IMR-90 (cell line): ENCODE measurements around the gene GRB10. TPM values are rescaled to one million over a fixed set of nuclear protein-coding genes. Genes with fewer than 3 reads are reported as not detected.

Experiments
- ATAC-seq: fragments of 200-7000 bp; cut with Tn5 transposase; 2 replicates; pipeline ENCODE4 v1.9.1; 2020; ENCODE audit warnings: low read depth, mild to moderate bottlenecking, moderate library complexity
- BruUV-seq: library from RNA; stranded (reverse); fragments of 400-500 nt; replicated peaks from 2 replicates; lab custom pipeline; 2021; lab: Mats Ljungman, UMichigan
- CTCF ChIA-PET: fragments of 300-600 bp; formaldehyde crosslinking; extraction: SDS; loops from one replicate; lab custom pipeline; 2021; ENCODE audit warnings: antibody characterized with exemption; lab: Yijun Ruan, JAX
- POLR2A ChIA-PET: fragments of 300-600 bp; sonication (Branson Sonifier 250); formaldehyde crosslinking; loops from one replicate; lab custom pipeline; 2022; ENCODE audit warnings: antibody characterized with exemption; ENCODE audit not compliant: unreplicated experiment; lab: Charles Lee
- DNase-seq: peaks from one replicate; pipeline ENCODE4 v3.0.0; 2013
- H2AFZ ChIP-seq: replicated peaks from 2 replicates; pipeline ENCODE3; 2013; ENCODE audit warnings: low read length, mild to moderate bottlenecking; ENCODE audit not compliant: poor library complexity
- H2AK5ac ChIP-seq: 2 replicates; pipeline ENCODE4 v1.6.1; 2013; ENCODE audit warnings: low read depth, low read length, inconsistent platforms
- H2AK9ac ChIP-seq: replicated peaks from 2 replicates; pipeline ENCODE3; 2013; ENCODE audit warnings: mild to moderate bottlenecking, low read depth, low read length, moderate library complexity; ENCODE audit not compliant: poor library complexity
- H2BK120ac ChIP-seq: 2 replicates; pipeline ENCODE4 v1.6.1; 2013; ENCODE audit warnings: low read depth, low read length, inconsistent platforms
- H2BK15ac ChIP-seq: 3 replicates; pipeline ENCODE4 v1.6.1; 2013; ENCODE audit warnings: low read depth, low read length, inconsistent platforms
- H2BK20ac ChIP-seq: 2 replicates; pipeline ENCODE4 v1.6.1; 2013; ENCODE audit warnings: low read depth, mild to moderate bottlenecking, inconsistent platforms, low read length, moderate library complexity
- H2BK5ac ChIP-seq: 2 replicates; pipeline ENCODE4 v1.6.1; 2013; ENCODE audit warnings: mild to moderate bottlenecking, low read depth, low read length, inconsistent platforms; ENCODE audit not compliant: poor library complexity, severe bottlenecking
- H3K14ac ChIP-seq: replicated peaks from 2 replicates; pipeline ENCODE4 v1.6.1; 2013; ENCODE audit warnings: low read depth, low read length, inconsistent platforms
- H3K18ac ChIP-seq: 2 replicates; pipeline ENCODE4 v1.6.1; 2013; ENCODE audit warnings: low read depth, low read length, control low read depth
- H3K23ac ChIP-seq: 2 replicates; pipeline ENCODE4 v1.6.1; 2013; ENCODE audit warnings: low read depth, low read length, inconsistent platforms
- H3K27ac ChIP-seq: 2 replicates; pipeline ENCODE4 v1.5.1; 2013; ENCODE audit warnings: mild to moderate bottlenecking, control low read depth, low read length; ENCODE audit not compliant: insufficient read depth
- H3K27me3 ChIP-seq: 2 replicates; pipeline ENCODE4 v1.6.1; 2013; ENCODE audit warnings: low read length; ENCODE audit not compliant: control insufficient read depth, insufficient read depth
- H3K36me3 ChIP-seq: 2 replicates; pipeline ENCODE4 v1.6.1; 2013; ENCODE audit warnings: low read length, mixed read lengths; ENCODE audit not compliant: control insufficient read depth, insufficient read depth
- H3K4ac ChIP-seq: 2 replicates; pipeline ENCODE4 v1.6.1; 2013; ENCODE audit warnings: low read depth, low read length, inconsistent platforms
- H3K4me1 ChIP-seq: 2 replicates; pipeline ENCODE4 v1.6.1; 2013; ENCODE audit warnings: low read length, mixed read lengths; ENCODE audit not compliant: control insufficient read depth, insufficient read depth
- H3K4me2 ChIP-seq: 2 replicates; pipeline ENCODE4 v1.6.1; 2013; ENCODE audit warnings: low read depth, mild to moderate bottlenecking, control low read depth, low read length, moderate library complexity
- H3K4me3 ChIP-seq: 2 replicates; pipeline ENCODE4 v1.5.1; 2013; ENCODE audit warnings: low read depth, mild to moderate bottlenecking, control low read depth, low read length, moderate library complexity; ENCODE audit not compliant: insufficient read depth
- H3K56ac ChIP-seq: 2 replicates; pipeline ENCODE4 v1.6.1; 2013; ENCODE audit warnings: low read length, inconsistent platforms; ENCODE audit not compliant: insufficient read depth; ENCODE audit errors: extremely low read depth
- H3K79me1 ChIP-seq, 2 experiments: 2 replicates each; pipeline ENCODE4 v1.6.1; 2013; ENCODE audit warnings: low read length in 2 of 2, inconsistent platforms in 1 of 2, low read depth in 1 of 2
- H3K9ac ChIP-seq: 2 replicates; pipeline ENCODE4 v1.6.1; 2013; ENCODE audit warnings: low read depth, low read length, control low read depth
- H3K9me1 ChIP-seq: 2 replicates; pipeline ENCODE4 v1.6.1; 2013; ENCODE audit warnings: low read length, inconsistent platforms; ENCODE audit not compliant: insufficient read depth
- H3K9me3 ChIP-seq: 2 replicates; pipeline ENCODE4 v1.6.1; 2013; ENCODE audit warnings: low read length; ENCODE audit not compliant: control insufficient read depth, insufficient read depth
- H4K20me1 ChIP-seq: 2 replicates; pipeline ENCODE4 v1.6.1; 2013; ENCODE audit warnings: low read length, inconsistent platforms; ENCODE audit not compliant: insufficient read depth
- H4K5ac ChIP-seq: 2 replicates; pipeline ENCODE4 v1.6.1; 2013; ENCODE audit warnings: mild to moderate bottlenecking, low read depth, low read length, control low read depth
- H4K8ac ChIP-seq, 2 experiments: 2 replicates each; pipeline ENCODE4 v1.6.1; 2013; ENCODE audit warnings: low read depth in 2 of 2, low read length in 2 of 2, control low read depth in 1 of 2, inconsistent platforms in 1 of 2
- H4K91ac ChIP-seq: 2 replicates; pipeline ENCODE4 v1.6.1; 2013; ENCODE audit warnings: low read depth, low read length, inconsistent platforms; ENCODE audit not compliant: insufficient read depth
- BHLHE40 ChIP-seq: fragments of 150-350 bp; IDR thresholded peaks from 2 replicates; pipeline ENCODE4 v1.6.1; 2016; ENCODE audit warnings: mild to moderate bottlenecking, low read depth, low read length
- CEBPB ChIP-seq: IDR thresholded peaks from 2 replicates; pipeline ENCODE4 v1.6.1; 2012; ENCODE audit warnings: low read depth, low read length, improper control_type of control experiment
- CHD1 ChIP-seq: IDR thresholded peaks from 2 replicates; pipeline ENCODE4 v1.6.1; 2012; ENCODE audit warnings: low read depth, low read length, improper control_type of control experiment
- CTCF ChIP-seq: conservative IDR thresholded peaks from 2 replicates; pipeline ENCODE4 v1.5.1; 2012; ENCODE audit warnings: mild to moderate bottlenecking, low read depth, low read length, improper control_type of control experiment
- FOS ChIP-seq: fragments of 150-350 bp; IDR thresholded peaks from 2 replicates; pipeline ENCODE4 v1.6.1; 2016; ENCODE audit warnings: low read depth, low read length
- MAFK ChIP-seq: IDR thresholded peaks from 2 replicates; pipeline ENCODE4 v1.6.1; 2012; ENCODE audit warnings: low read depth, low read length, improper control_type of control experiment
- MAZ ChIP-seq: IDR thresholded peaks from 2 replicates; pipeline ENCODE4 v1.6.1; 2012; ENCODE audit warnings: low read depth, mild to moderate bottlenecking, low read length, improper control_type of control experiment, moderate library complexity, borderline replicate concordance
- MXI1 ChIP-seq: IDR thresholded peaks from 2 replicates; pipeline ENCODE4 v1.6.1; 2012; ENCODE audit warnings: low read depth, mild to moderate bottlenecking, low read length, moderate library complexity, borderline replicate concordance
- NFE2L2 ChIP-seq: fragments of 150-350 bp; IDR thresholded peaks from 2 replicates; pipeline ENCODE4 v1.6.1; 2016; ENCODE audit warnings: low read depth, mild to moderate bottlenecking, low read length
- POLR2A ChIP-seq: IDR thresholded peaks from 2 replicates; pipeline ENCODE4 v1.6.1; 2012; ENCODE audit warnings: mild to moderate bottlenecking, low read depth, low read length
- RAD21 ChIP-seq: IDR thresholded peaks from 2 replicates; pipeline ENCODE4 v1.6.1; 2012; ENCODE audit warnings: low read length, improper control_type of control experiment
- RCOR1 ChIP-seq: IDR thresholded peaks from 2 replicates; pipeline ENCODE4 v1.6.1; 2012; ENCODE audit warnings: mild to moderate bottlenecking, low read length, improper control_type of control experiment; ENCODE audit not compliant: insufficient replicate concordance
- SMC3 ChIP-seq: fragments of 150-350 bp; IDR thresholded peaks from 2 replicates; pipeline ENCODE4 v1.6.1; 2016; ENCODE audit warnings: low read depth, mild to moderate bottlenecking, antibody characterized with exemption, low read length, moderate library complexity
- USF2 ChIP-seq: fragments of 150-350 bp; IDR thresholded peaks from 2 replicates; pipeline ENCODE4 v1.6.1; 2017; ENCODE audit warnings: mild to moderate bottlenecking, antibody characterized with exemption, low read length, low read depth
- WGBS, 2 experiments: methylation state at CpG; one replicate each; pipeline versions ENCODE4 v1.1.5 to v1.1.7; 2013; ENCODE audit warnings: missing lambda C conversion rate in 2 of 2; ENCODE audit not compliant: insufficient read length in 1 of 2; ENCODE audit errors: extremely low coverage in 2 of 2; 5-methylcytosine and 5-hydroxymethylcytosine counted together
- dilution Hi-C: fragments of 300-500 bp; cut with HindIII; formaldehyde crosslinking; loops from one replicate; pipeline ENCODE4 v1.14.3; 2018; ENCODE audit warnings: low sequenced_read_pairs; ENCODE audit not compliant: unreplicated experiment
- in situ Hi-C: fragments of 300-500 bp; cut with MboI; formaldehyde crosslinking; loops from 3 replicates; pipeline ENCODE4 v1.14.3; 2019; ENCODE audit warnings: low sequenced_read_pairs, inconsistent platforms, mixed read lengths
- intact Hi-C: fragments of 100-400 bp; cut with micrococcal nuclease; formaldehyde crosslinking; loops from 2 replicates; pipeline ENCODE4 v1.10.0; 2022
- polyA plus RNA-seq, 3 experiments: library from polyadenylated mRNA; depleted of rRNA; stranded (reverse); fragments of >200 nt; gene quantifications; 2 replicates each; pipeline ENCODE4 v1.2.3, GENCODE V29; 2012; ENCODE audit warnings: low replicate concordance in 1 of 3
- total RNA-seq: library from RNA; depleted of rRNA; stranded (reverse); fragments of >200 nt; gene quantifications from 2 replicates; pipeline ENCODE4 v1.2.3, GENCODE V29; 2012

The GRB10 gene
- total and polyA plus RNA-seq, 2 of the 4 experiments (the other 2 are of a cell fraction): 6.3 to 15.1 TPM

- POLR2A ChIA-PET: no interaction called here
- H3K27ac ChIP-seq: no peak overlapping the region
Measured at GRCh38 chr7:50826371-50827172, 43.9 kb upstream of the GRB10 start.

More at GRCh38 chr7:50826371-50827172, 43.9 kb upstream of the GRB10 start:
- no peak overlapping the region for H3K4me3 ChIP-seq
- TF ChIP-seq BHLHE40 (peak; percentile 57; the same call in 1 of the 2 replicates), USF2 (peak; percentile 63), POLR2A (no peak), RCOR1 (no peak), MAZ (no peak), RAD21 (peak; percentile 32; the same call in 1 of the 2 replicates), MXI1 (no peak), SMC3 (no peak), CTCF (peak; percentile 12; the same call in 1 of the 2 replicates), FOS (peak; percentile 76), CHD1 (no peak), MAFK (peak; percentile 59; the same call in 1 of the 2 replicates), CEBPB (peak; percentile 35; the same call in 1 of the 2 replicates), NFE2L2 (no peak; the same call in 1 of the 2 replicates)
- H4K8ac ChIP-seq: peak overlapping the region in 1 of 2 experiments; percentile 31; a peak in 1 of 4 replicates
- no peak overlapping the region for H2AK9ac ChIP-seq
- no peak overlapping the region for H4K5ac ChIP-seq
- H2AK5ac ChIP-seq: peak overlapping the region; percentile 52; the same call in 1 of the 2 replicates
- peak overlapping the region; percentile 48; the same call in 1 of the 2 replicates for H2BK20ac ChIP-seq
- BruUV-seq: no TSS peak
- in situ Hi-C loops (no loop called here), intact Hi-C loops (no loop called here), dilution Hi-C loops (no loop called here)
- 0 out of 2 replicates have a peak, but pooled peaks cover 3% of the 10 kb centered on the region for H4K20me1 ChIP-seq
- H2AFZ ChIP-seq: peak overlapping the region; percentile 73
- H3K9me3 ChIP-seq: no peaks in the 10 kb centered on the region
- H3K14ac ChIP-seq: 0 out of 2 replicates have a peak overlapping the region, but pooled peaks have one; percentile 42
- no peak overlapping the region for H3K56ac ChIP-seq
- peak overlapping the region; percentile 2; the same call in 1 of the 2 replicates for H3K4ac ChIP-seq
- peaks cover 5% of the 10 kb centered on the region; the same call in 1 of the 2 replicates for H3K27me3 ChIP-seq
- peaks cover 2% of the 10 kb centered on the region for H3K4me1 ChIP-seq
- peaks cover 10% of the 10 kb centered on the region; the same call in 1 of the 2 replicates for H3K9me1 ChIP-seq
- no peak overlapping the region for H3K9ac ChIP-seq
- peak overlapping the region; percentile 76 for H2BK120ac ChIP-seq
- no CpG with 5 or more reads among the region's 8 CpGs for WGBS, 2 experiments
- DNase-seq (peak; percentile 87), ATAC-seq (peak; percentile 99)
- H3K18ac ChIP-seq: peak overlapping the region; percentile 27; the same call in 1 of the 2 replicates
- no peaks in the 10 kb centered on the region for H3K79me1 ChIP-seq
- H4K91ac ChIP-seq: no peak overlapping the region
- CTCF ChIA-PET: no interaction called here
- no peak overlapping the region for H2BK5ac ChIP-seq
- no peak overlapping the region for H3K23ac ChIP-seq
- H2BK15ac ChIP-seq: peak overlapping the region; percentile 29; the same call in 1 of the 3 replicates
- no peaks in the 10 kb centered on the region for H3K36me3 ChIP-seq
- H3K4me2 ChIP-seq: peak overlapping the region; percentile 63; the same call in 1 of the 2 replicates
